Keratinocyte (primary cell): ENCODE measurements around the gene CDK17. TPM values are rescaled to one million over a fixed set of nuclear protein-coding genes. Genes with fewer than 3 reads are reported as not detected.
A peak's percentile ranks its signal among the peaks of the same experiment; 100 is the strongest.

Source experiments
- DNase-seq: peaks from one replicate; pipeline ENCODE4 v3.0.0-alpha.2; 2011; ENCODE audit warnings: low read depth, missing footprints, low spot score
- FAIRE-seq: peaks from 2 replicates; lab custom pipeline; 2011; peaks lifted over from hg19 to GRCh38; lab: Jason Lieb, UNC
- H2AFZ ChIP-seq: 2 replicates; pipeline ENCODE4 v1.6.0; 2012; ENCODE audit warnings: low read length, control low read depth, inconsistent platforms; ENCODE audit not compliant: control insufficient read depth
- H3K27ac ChIP-seq: 2 replicates; pipeline ENCODE4 v1.5.1; 2011; ENCODE audit warnings: low read length; ENCODE audit not compliant: control insufficient read depth, insufficient read depth
- H3K27me3 ChIP-seq: 3 replicates; pipeline ENCODE4 v1.6.0; 2011; ENCODE audit warnings: low read length; ENCODE audit not compliant: control insufficient read depth, insufficient read depth; ENCODE audit errors: extremely low read depth
- H3K36me3 ChIP-seq, 2 experiments: 2 replicates in 1 of 2; 3 replicates in 1 of 2; pipeline ENCODE4 v1.5.1; 2011; ENCODE audit warnings: low read length in 2 of 2, mild to moderate bottlenecking in 1 of 2; ENCODE audit not compliant: control insufficient read depth in 2 of 2, insufficient read depth in 2 of 2; ENCODE audit errors: extremely low read depth in 1 of 2
- H3K4me1 ChIP-seq: 3 replicates; pipeline ENCODE4 v1.5.1; 2011; ENCODE audit warnings: low read length; ENCODE audit not compliant: control insufficient read depth, insufficient read depth; ENCODE audit errors: extremely low read depth
- H3K4me2 ChIP-seq: 3 replicates; pipeline ENCODE4 v1.6.0; 2011; ENCODE audit warnings: low read depth, low read length; ENCODE audit not compliant: control insufficient read depth, insufficient read depth; ENCODE audit errors: extremely low read depth
- H3K4me3 ChIP-seq, 3 experiments: fragments of 200-600 bp in 1 of 3; sonication (generic) in 1 of 3; 2 replicates in 2 of 3; 3 replicates in 1 of 3; pipeline ENCODE4 v1.5.1; 2011 to 2016; ENCODE audit warnings: low read length in 3 of 3, mild to moderate bottlenecking in 3 of 3, control low read depth in 2 of 3, inconsistent platforms in 1 of 3, low read depth in 1 of 3, mixed read lengths in 1 of 3, mixed run types in 1 of 3, moderate library complexity in 1 of 3; ENCODE audit not compliant: control insufficient read depth in 2 of 3, insufficient read depth in 2 of 3; ENCODE audit errors: extremely low read depth in 1 of 3
- H3K79me2 ChIP-seq: 2 replicates; pipeline ENCODE4 v1.6.0; 2012; ENCODE audit warnings: low read length; ENCODE audit not compliant: control insufficient read depth, insufficient read depth
- H3K9ac ChIP-seq: 3 replicates; pipeline ENCODE4 v1.6.0; 2011; ENCODE audit warnings: low read length; ENCODE audit not compliant: control insufficient read depth, insufficient read depth; ENCODE audit errors: extremely low read depth
- H3K9me1 ChIP-seq: 3 replicates; pipeline ENCODE4 v1.6.0; 2011; ENCODE audit warnings: low read length; ENCODE audit not compliant: control insufficient read depth, insufficient read depth; ENCODE audit errors: extremely low read depth
- H3K9me3 ChIP-seq: 2 replicates; pipeline ENCODE4 v1.5.1; 2012; ENCODE audit warnings: low read depth, low read length; ENCODE audit not compliant: control insufficient read depth
- H4K20me1 ChIP-seq: 3 replicates; pipeline ENCODE4 v1.6.0; 2011; ENCODE audit warnings: low read length; ENCODE audit not compliant: control insufficient read depth, insufficient read depth; ENCODE audit errors: extremely low read depth
- EZH2 ChIP-seq: IDR thresholded peaks from one replicate; pipeline ENCODE4 v1.6.1; 2012; ENCODE audit warnings: inconsistent platforms, mild to moderate bottlenecking, low read length, moderate library complexity
- dilution Hi-C: fragments of 300-500 bp; cut with MboI; formaldehyde crosslinking; loops from one replicate; pipeline ENCODE4 v1.7.0; 2020; ENCODE audit warnings: low sequenced_read_pairs; ENCODE audit not compliant: extremely low pct_ligation_motif_present
- polyA plus RNA-seq, 5 experiments: library from polyadenylated mRNA; depleted of rRNA in 3 of 5; stranded (reverse) in 3 of 5; stranded (forward) in 1 of 5; unstranded in 1 of 5; fragments of >200 nt; gene quantifications; 1 replicate in 1 of 5; 2 replicates in 3 of 5; 3 replicates in 1 of 5; pipeline versions ENCODE4 v1.2.1 to v1.2.3, GENCODE V29; 2011 to 2012; ENCODE audit warnings: missing spikeins in 2 of 5, low read depth in 1 of 5, low replicate concordance in 1 of 5
- TF ChIP-seq, protein P1 (sequence below), 3 experiments: IDR thresholded peaks in 1 of 3; conservative IDR thresholded peaks in 1 of 3; optimal IDR thresholded peaks in 1 of 3; 2 replicates in 2 of 3; 3 replicates in 1 of 3; pipeline versions ENCODE3 to v1.5.1; 2011; ENCODE audit warnings: low read length in 3 of 3, mild to moderate bottlenecking in 3 of 3, moderate library complexity in 2 of 3, control low read depth in 1 of 3, inconsistent platforms in 1 of 3; ENCODE audit not compliant: insufficient read depth in 2 of 3; ENCODE audit errors: extremely low read depth in 1 of 3

The CDK17 gene
- polyA plus RNA-seq, 1 donor (not counting 4 experiments of a cell fraction or from before 2014, with no cell fraction given) = 33.0 TPM

GRCh38 chr12:96274331-96274730, 125.9 kb downstream of the CDK17 start:
- H4K20me1 ChIP-seq = no peaks in the 10 kb centered on the region
- H3K36me3 ChIP-seq = peaks cover 9 to 24% of the 10 kb centered on the region in 2 experiments
- no peaks in the 10 kb centered on the region for H3K9me3 ChIP-seq
- no peak overlapping the region for H3K4me3 ChIP-seq
- dilution Hi-C loops = no loop called here
- no peaks in the 10 kb centered on the region for H3K79me2 ChIP-seq
- no peak for TF ChIP-seq EZH2
- TF ChIP-seq, protein P1, sequence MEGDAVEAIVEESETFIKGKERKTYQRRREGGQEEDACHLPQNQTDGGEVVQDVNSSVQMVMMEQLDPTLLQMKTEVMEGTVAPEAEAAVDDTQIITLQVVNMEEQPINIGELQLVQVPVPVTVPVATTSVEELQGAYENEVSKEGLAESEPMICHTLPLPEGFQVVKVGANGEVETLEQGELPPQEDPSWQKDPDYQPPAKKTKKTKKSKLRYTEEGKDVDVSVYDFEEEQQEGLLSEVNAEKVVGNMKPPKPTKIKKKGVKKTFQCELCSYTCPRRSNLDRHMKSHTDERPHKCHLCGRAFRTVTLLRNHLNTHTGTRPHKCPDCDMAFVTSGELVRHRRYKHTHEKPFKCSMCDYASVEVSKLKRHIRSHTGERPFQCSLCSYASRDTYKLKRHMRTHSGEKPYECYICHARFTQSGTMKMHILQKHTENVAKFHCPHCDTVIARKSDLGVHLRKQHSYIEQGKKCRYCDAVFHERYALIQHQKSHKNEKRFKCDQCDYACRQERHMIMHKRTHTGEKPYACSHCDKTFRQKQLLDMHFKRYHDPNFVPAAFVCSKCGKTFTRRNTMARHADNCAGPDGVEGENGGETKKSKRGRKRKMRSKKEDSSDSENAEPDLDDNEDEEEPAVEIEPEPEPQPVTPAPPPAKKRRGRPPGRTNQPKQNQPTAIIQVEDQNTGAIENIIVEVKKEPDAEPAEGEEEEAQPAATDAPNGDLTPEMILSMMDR (optimal IDR thresholded peaks at IDR 0.05 in 1 of 3, IDR thresholded peaks at IDR 0.05 in 1 of 3, conservative IDR thresholded peaks at IDR 0.05 in 1 of 3; ENCODE audit: extremely low read depth in 1 of 3, insufficient read depth in 2 of 3, low read length in 3 of 3) = no peak
- H3K9ac ChIP-seq = no peak overlapping the region
- FAIRE-seq = no peak
- DNase-seq = no peak
- no peak overlapping the region for H3K27ac ChIP-seq
- no peaks in the 10 kb centered on the region for H3K27me3 ChIP-seq
- no peak overlapping the region for H3K4me2 ChIP-seq
- H2AFZ ChIP-seq = no peak overlapping the region
- no peaks in the 10 kb centered on the region for H3K9me1 ChIP-seq
- H3K4me1 ChIP-seq = peaks cover 3% of the 10 kb centered on the region

DNA sequence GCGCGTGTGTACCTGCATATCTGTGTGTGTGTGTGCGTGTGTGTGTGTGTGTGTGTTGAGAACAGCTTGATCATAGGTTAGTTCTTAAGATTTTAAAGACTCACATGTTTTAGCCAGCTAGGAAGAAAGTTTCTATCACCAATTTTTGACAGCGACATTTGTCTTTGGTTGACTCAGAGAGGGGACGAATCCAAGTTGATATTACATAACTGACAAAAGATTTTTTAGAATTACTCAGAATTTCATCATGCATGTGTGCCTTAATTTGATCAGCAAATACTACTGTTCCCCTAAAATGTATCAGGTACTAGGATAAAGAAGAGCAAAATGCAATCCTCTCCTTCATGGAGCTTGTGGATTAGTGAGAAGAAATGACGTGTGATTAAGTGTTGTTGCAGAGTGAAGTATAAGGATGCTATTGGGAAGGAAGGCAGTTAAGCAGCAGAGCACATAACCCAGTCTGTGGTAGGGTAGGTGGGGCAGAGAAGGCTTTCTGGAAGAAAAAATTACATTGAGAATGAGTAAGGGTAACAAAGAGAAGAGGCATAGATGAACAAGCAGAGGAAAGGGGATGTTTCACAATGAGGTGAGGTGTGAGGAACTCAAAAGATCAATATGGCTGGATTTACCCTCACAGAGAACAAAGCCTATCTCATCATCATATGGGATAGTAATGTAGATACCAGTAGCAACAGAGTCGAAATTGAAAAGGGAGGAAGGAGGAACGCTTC, 128.6 kb downstream of the CDK17 start:
- H3K27ac ChIP-seq = peak overlapping the region; percentile 22
- no peaks in the 10 kb centered on the region for H3K79me2 ChIP-seq
- dilution Hi-C loops = no loop called here
- H3K9ac ChIP-seq = no peak overlapping the region
- H4K20me1 ChIP-seq = no peaks in the 10 kb centered on the region
- TF ChIP-seq, protein P1 (optimal IDR thresholded peaks at IDR 0.05 in 1 of 3, IDR thresholded peaks at IDR 0.05 in 1 of 3, conservative IDR thresholded peaks at IDR 0.05 in 1 of 3; ENCODE audit: extremely low read depth in 1 of 3, insufficient read depth in 2 of 3, low read length in 3 of 3) = no peak
- no peak for TF ChIP-seq EZH2
- H3K27me3 ChIP-seq = no peaks in the 10 kb centered on the region
- peaks cover 3% of the 10 kb centered on the region for H3K4me1 ChIP-seq
- no peak overlapping the region for H3K4me3 ChIP-seq
- no peak overlapping the region for H3K4me2 ChIP-seq
- H2AFZ ChIP-seq = no peak overlapping the region
- H3K9me1 ChIP-seq = no peaks in the 10 kb centered on the region
- H3K9me3 ChIP-seq = no peaks in the 10 kb centered on the region
- no peak for DNase-seq
- FAIRE-seq = no peak
- peaks cover 11 to 30% of the 10 kb centered on the region in 2 experiments for H3K36me3 ChIP-seq
